T-cell (primary cell): ENCODE measurements around the gene CBFA2T3. TPM values are rescaled to one million over a fixed set of nuclear protein-coding genes. Genes with fewer than 3 reads are reported as not detected.

Source experiments
- ATAC-seq, 4 experiments: fragments of 200-7000 bp in 3 of 4; fragments of 150-1000 bp in 1 of 4; cut with Tn5 transposase; replicated peaks in 1 of 4; 1 replicate in 3 of 4; 2 replicates in 1 of 4; pipeline ENCODE4 v1.10.0; 2021; ENCODE audit warnings: moderate library complexity in 3 of 4, mild to moderate bottlenecking in 2 of 4, moderate number of reproducible peaks in 1 of 4
- CTCF ChIA-PET, 2 donors: fragments of 300-600 bp; sonication (Branson Sonifier 250); formaldehyde crosslinking; loops; one replicate each; lab custom pipeline; 2022; ENCODE audit warnings: antibody characterized with exemption in 2 of 2; lab: Charles Lee
- POLR2A ChIA-PET, 2 donors: fragments of 300-600 bp; sonication (Branson Sonifier 250); formaldehyde crosslinking; loops; one replicate each; lab custom pipeline; 2022; ENCODE audit warnings: antibody characterized with exemption in 2 of 2; lab: Charles Lee
- DNase-seq, 35 experiments: peaks; one replicate each; pipeline versions ENCODE4 v3.0.0 to v3.0.0-alpha.2; 2013 to 2023
- H3K27ac ChIP-seq: one replicate; pipeline ENCODE4 v1.5.1; 2013; ENCODE audit warnings: low read length
- H3K27me3 ChIP-seq, 2 experiments: replicated peaks in 1 of 2; 1 replicate in 1 of 2; 2 replicates in 1 of 2; pipeline versions ENCODE4 v1.6.1 to v1.7.0; 2013; ENCODE audit warnings: low read length in 1 of 2, mixed read lengths in 1 of 2; ENCODE audit not compliant: control insufficient read depth in 2 of 2, insufficient read depth in 2 of 2; ENCODE audit errors: extremely low read depth in 1 of 2
- H3K36me3 ChIP-seq, 2 donors: 1 replicate in 1 of 2; 2 replicates in 1 of 2; pipeline versions ENCODE4 v1.6.1 to v1.7.0; 2013; ENCODE audit warnings: low read length in 1 of 2; ENCODE audit not compliant: control insufficient read depth in 2 of 2, insufficient read depth in 1 of 2; ENCODE audit errors: extremely low read depth in 1 of 2
- H3K4me1 ChIP-seq, 2 experiments: 1 replicate in 1 of 2; 2 replicates in 1 of 2; pipeline versions ENCODE4 v1.6.1 to v1.7.0; 2013; ENCODE audit warnings: low read length in 2 of 2, mixed read lengths in 1 of 2; ENCODE audit not compliant: insufficient read depth in 2 of 2, control insufficient read depth in 1 of 2; ENCODE audit errors: extremely low read depth in 1 of 2
- H3K4me3 ChIP-seq, 2 donors: 1 replicate in 1 of 2; 2 replicates in 1 of 2; pipeline versions ENCODE4 v1.5.1 to v1.7.0; 2013; ENCODE audit warnings: mild to moderate bottlenecking in 2 of 2, low read length in 1 of 2, moderate library complexity in 1 of 2; ENCODE audit not compliant: control insufficient read depth in 1 of 2; ENCODE audit errors: extremely low read depth in 1 of 2
- H3K9me3 ChIP-seq: 2 replicates; pipeline ENCODE4 v1.7.0; 2013
- H3K27ac Mint-ChIP-seq, 2 donors: one replicate each; pipeline ENCODE4 v1.8.0; 2020 to 2021; ENCODE audit warnings: mild to moderate bottlenecking in 2 of 2, mixed read lengths in 2 of 2
- H3K27me3 Mint-ChIP-seq, 2 donors: one replicate each; pipeline ENCODE4 v1.8.0; 2021 to 2022; ENCODE audit warnings: mixed read lengths in 2 of 2
- H3K36me3 Mint-ChIP-seq: one replicate; pipeline ENCODE4 v1.8.0; 2021; ENCODE audit warnings: mixed read lengths
- H3K4me1 Mint-ChIP-seq, 3 donors: one replicate each; pipeline ENCODE4 v1.8.0; 2020 to 2022; ENCODE audit warnings: mixed read lengths in 3 of 3, mild to moderate bottlenecking in 1 of 3
- H3K4me3 Mint-ChIP-seq, 3 donors: one replicate each; pipeline ENCODE4 v1.8.0; 2020 to 2022; ENCODE audit warnings: mild to moderate bottlenecking in 3 of 3, mixed read lengths in 3 of 3, moderate library complexity in 3 of 3
- H3K9me3 Mint-ChIP-seq, 3 donors: one replicate each; pipeline ENCODE4 v1.8.0; 2020 to 2022; ENCODE audit warnings: mixed read lengths in 3 of 3
- WGBS: methylation state at CpG from one replicate; pipeline ENCODE4 v1.1.5; 2013; ENCODE audit warnings: missing lambda C conversion rate; ENCODE audit not compliant: insufficient coverage; 5-methylcytosine and 5-hydroxymethylcytosine counted together
- total RNA-seq, 35 experiments: library from RNA in 6 of 35; stranded (reverse) in 6 of 35; fragments of 120-200 nt in 1 of 35; gene quantifications; one replicate each; pipeline versions ENCODE4 v1.2.1 to v1.2.4 and lab custom pipeline; 2013 to 2026

Gene CBFA2T3
- total RNA-seq, 5 donors from 2014 or later (not counting 1 experiment from before 2014, with no cell fraction given) = 2.0 to 4.0 (median 2.1) TPM

GRCh38 chr16:88835383-88835782, 141.6 kb downstream of the CBFA2T3 start:
- no peaks in the 10 kb centered on the region for H3K27me3 Mint-ChIP-seq
- H3K27ac Mint-ChIP-seq = no peak overlapping the region
- CTCF ChIA-PET = no interaction called here
- peaks cover 7% of the 10 kb centered on the region for H3K36me3 Mint-ChIP-seq
- H3K4me1 Mint-ChIP-seq = no peaks in the 10 kb centered on the region
- Histone ChIP-seq H3K4me3 (no peak overlapping the region), H3K36me3 (peaks cover 0 to 20% of the 10 kb centered on the region in 2 donors), H3K4me1 (no peaks in the 10 kb centered on the region), H3K27ac (no peak overlapping the region), H3K9me3 (no peaks in the 10 kb centered on the region), H3K27me3 (no peaks in the 10 kb centered on the region)
- DNase-seq (no peak), ATAC-seq (no peak)
- WGBS = 96% methylated on average over 11 of the region's 11 CpGs
- no peaks in the 10 kb centered on the region for H3K9me3 Mint-ChIP-seq
- no peak overlapping the region for H3K4me3 Mint-ChIP-seq
- POLR2A ChIA-PET = no interaction called here

- peaks cover 3% of the 10 kb centered on the region for H3K36me3 Mint-ChIP-seq
Measured at GRCh38 chr16:88834670-88835069, 142.3 kb downstream of the CBFA2T3 start.

GRCh38 chr16:88833086-88833485, 143.9 kb downstream of the CBFA2T3 start:
- CTCF ChIA-PET = no interaction called here

More at GRCh38 chr16:88834670-88835069, 142.3 kb downstream of the CBFA2T3 start:
- no peaks in the 10 kb centered on the region for H3K4me1 ChIP-seq
- H3K27ac Mint-ChIP-seq = no peak overlapping the region
- H3K9me3 Mint-ChIP-seq = no peaks in the 10 kb centered on the region
- 95% methylated on average over 7 of the region's 13 CpGs for WGBS
- peaks cover 0 to 13% of the 10 kb centered on the region in 2 donors for H3K36me3 ChIP-seq
- H3K9me3 ChIP-seq = no peaks in the 10 kb centered on the region
- H3K4me1 Mint-ChIP-seq = no peaks in the 10 kb centered on the region
- no peaks in the 10 kb centered on the region for H3K27me3 ChIP-seq
- no peaks in the 10 kb centered on the region for H3K27me3 Mint-ChIP-seq
- ChIA-PET POLR2A (no interaction called here), CTCF (interaction anchor here in 1 of 2 donors (0.7 kb wide), 1 partner anchor 336 kb away, joined by 7 read pairs; no protein-coding TSS in a partner anchor)
- no peak overlapping the region for H3K4me3 Mint-ChIP-seq
- ATAC-seq = no peak
- H3K27ac ChIP-seq = no peak overlapping the region
- DNase-seq = no peak
- H3K4me3 ChIP-seq = no peak overlapping the region

GRCh38 chr16:88831838-88832237, 145.2 kb downstream of the CBFA2T3 start:
- Histone ChIP-seq H3K4me1 (no peaks in the 10 kb centered on the region), H3K27me3 (no peaks in the 10 kb centered on the region), H3K27ac (no peak overlapping the region), H3K9me3 (no peaks in the 10 kb centered on the region), H3K36me3 (peaks cover 5 to 7% of the 10 kb centered on the region in 2 donors), H3K4me3 (no peak overlapping the region)
- POLR2A ChIA-PET = no interaction called here
- WGBS = 92% methylated on average over 7 of the region's 13 CpGs
- Mint-ChIP-seq H3K4me1 (no peaks in the 10 kb centered on the region), H3K27ac (no peak overlapping the region), H3K9me3 (no peaks in the 10 kb centered on the region), H3K27me3 (no peaks in the 10 kb centered on the region), H3K36me3 (peaks cover 3% of the 10 kb centered on the region), H3K4me3 (no peak overlapping the region)
- no peak for DNase-seq
- ATAC-seq = no peak
- CTCF ChIA-PET = no interaction called here

More at GRCh38 chr16:88833086-88833485, 143.9 kb downstream of the CBFA2T3 start:
- no peak for ATAC-seq
- Histone ChIP-seq H3K36me3 (peaks cover 5 to 7% of the 10 kb centered on the region in 2 donors), H3K4me3 (no peak overlapping the region), H3K27me3 (no peaks in the 10 kb centered on the region), H3K27ac (no peak overlapping the region), H3K9me3 (no peaks in the 10 kb centered on the region), H3K4me1 (no peaks in the 10 kb centered on the region)
- H3K27me3 Mint-ChIP-seq = no peaks in the 10 kb centered on the region
- H3K27ac Mint-ChIP-seq = no peak overlapping the region
- DNase-seq = no peak
- H3K36me3 Mint-ChIP-seq = peaks cover 3% of the 10 kb centered on the region
- POLR2A ChIA-PET = no interaction called here
- no peaks in the 10 kb centered on the region for H3K9me3 Mint-ChIP-seq
- no peaks in the 10 kb centered on the region for H3K4me1 Mint-ChIP-seq
- no peak overlapping the region for H3K4me3 Mint-ChIP-seq
- 99% methylated on average over 11 of the region's 13 CpGs for WGBS

- 93% methylated on average over 10 of the region's 14 CpGs for WGBS
- H3K27me3 Mint-ChIP-seq = no peaks in the 10 kb centered on the region
- POLR2A ChIA-PET = no interaction called here
Measured at GRCh38 chr16:88830783-88831182, 146.2 kb downstream of the CBFA2T3 start.

GRCh38 chr16:88830258-88830657, 146.7 kb downstream of the CBFA2T3 start:
- H3K9me3 Mint-ChIP-seq = no peaks in the 10 kb centered on the region

More at GRCh38 chr16:88830783-88831182, 146.2 kb downstream of the CBFA2T3 start:
- Histone ChIP-seq H3K4me1 (no peaks in the 10 kb centered on the region), H3K4me3 (no peak overlapping the region), H3K36me3 (peaks cover 7% of the 10 kb centered on the region in 2 donors), H3K27me3 (no peaks in the 10 kb centered on the region), H3K9me3 (no peaks in the 10 kb centered on the region), H3K27ac (no peak overlapping the region)
- no peak for ATAC-seq
- no peak overlapping the region for H3K27ac Mint-ChIP-seq
- H3K9me3 Mint-ChIP-seq = no peaks in the 10 kb centered on the region
- no peak for DNase-seq
- peaks cover 3% of the 10 kb centered on the region for H3K36me3 Mint-ChIP-seq
- no peak overlapping the region for H3K4me3 Mint-ChIP-seq
- CTCF ChIA-PET = interaction anchor here in 1 of 2 donors (0.5 kb wide), 1 partner anchor 39 kb away, joined by 4 read pairs; no protein-coding TSS in a partner anchor
- no peaks in the 10 kb centered on the region for H3K4me1 Mint-ChIP-seq

More at GRCh38 chr16:88830258-88830657, 146.7 kb downstream of the CBFA2T3 start:
- H3K9me3 ChIP-seq = no peaks in the 10 kb centered on the region
- H3K4me3 Mint-ChIP-seq = no peak overlapping the region
- CTCF ChIA-PET = interaction anchor here in 1 of 2 donors (0.5 kb wide), 1 partner anchor 38 kb away, joined by 4 read pairs; no protein-coding TSS in a partner anchor
- WGBS = 91% methylated on average over 11 of the region's 11 CpGs
- H3K27ac Mint-ChIP-seq = no peak overlapping the region
- POLR2A ChIA-PET = no interaction called here
- no peaks in the 10 kb centered on the region for H3K27me3 ChIP-seq
- no peak overlapping the region for H3K27ac ChIP-seq
- peaks cover 7% of the 10 kb centered on the region in 2 donors for H3K36me3 ChIP-seq
- H3K4me3 ChIP-seq = no peak overlapping the region
- peaks cover 3% of the 10 kb centered on the region for H3K36me3 Mint-ChIP-seq
- ATAC-seq = no peak
- no peaks in the 10 kb centered on the region for H3K4me1 ChIP-seq
- no peaks in the 10 kb centered on the region for H3K4me1 Mint-ChIP-seq
- no peak for DNase-seq
- H3K27me3 Mint-ChIP-seq = no peaks in the 10 kb centered on the region
